Measurements from ENCODE around the gene PCMTD2. TPM values are rescaled to one million over a fixed set of nuclear protein-coding genes. Genes with fewer than 3 reads are reported as not detected.
"Not testable (repeated sequence)": the region's sequence is repeated elsewhere in the genome, so short reads cannot be mapped to it uniquely, and the experiment has no call there.

Gene PCMTD2
- total RNA-seq, 1 experiment from 2014 or later = 52.0 TPM

- Histone ChIP-seq H3K56ac (ENCODE audit: insufficient read length, low read depth, low read length) (no peak overlapping the region), H3K4me1 (ENCODE audit: insufficient read depth, low read length) (no peaks in the 10 kb centered on the region), H3K4ac (ENCODE audit: low read depth, low read length) (no peak overlapping the region), H4K20me1 (ENCODE audit: control insufficient read depth, insufficient read depth, insufficient read length) (no peaks in the 10 kb centered on the region), H2BK5ac (ENCODE audit: insufficient read length, low read length) (no peak overlapping the region), H3K79me1 (ENCODE audit: insufficient read depth, low read depth, low read length, poor library complexity, severe bottlenecking) (no peaks in the 10 kb centered on the region), H2BK120ac (ENCODE audit: low read depth, low read length, poor library complexity, severe bottlenecking) (no peak overlapping the region), H4K5ac (ENCODE audit: insufficient read length, low read depth, low read length) (no peak overlapping the region), H2BK15ac (ENCODE audit: low read depth, low read length) (no peak overlapping the region), H2AFZ (ENCODE audit: low read length) (no peak overlapping the region), H3K27ac (ENCODE audit: insufficient read length, low read depth, low read length) (no peak overlapping the region), H2BK12ac (ENCODE audit: insufficient read length, low read depth, low read length) (no peak overlapping the region), H3T11ph (ENCODE audit: low read length) (no peak overlapping the region), H3K9me3 (ENCODE audit: control insufficient read depth, low read depth, low read length) (no peaks in the 10 kb centered on the region), H4K8ac (replicated peaks; ENCODE audit: insufficient read length, low read depth, low read length) (no peak overlapping the region), H3K27me3 (ENCODE audit: insufficient read depth, low read length) (no peaks in the 10 kb centered on the region), H3K79me2 (ENCODE audit: insufficient read depth, low read length) (no peaks in the 10 kb centered on the region), H3K23ac (ENCODE audit: insufficient read length, low read depth, low read length) (no peak overlapping the region), H3K14ac (ENCODE audit: insufficient read depth, low read length) (no peak overlapping the region), H3K18ac (ENCODE audit: insufficient read length, low read depth, low read length) (no peak overlapping the region), H2AK5ac (ENCODE audit: insufficient read length, low read length) (no peak overlapping the region), H3K23me2 (ENCODE audit: insufficient read length, low read depth, low read length, poor library complexity, severe bottlenecking) (no peaks in the 10 kb centered on the region), H4K91ac (ENCODE audit: insufficient read length, low read depth, low read length) (no peak overlapping the region), H3K9ac (ENCODE audit: extremely low read depth, insufficient read length, low read length) (no peak overlapping the region), H3K4me2 (ENCODE audit: insufficient read depth, insufficient read length, low read length) (no peak overlapping the region), H2BK20ac (ENCODE audit: low read depth, low read length, poor library complexity, severe bottlenecking) (no peak overlapping the region)
- no peak overlapping the region for H3K4me3 Mint-ChIP-seq
- no peak for TF ChIP-seq CTCF (conservative IDR thresholded peaks at IDR 0.05)
- DNase-seq = no peak
- H3K27ac Mint-ChIP-seq = no peak overlapping the region
- H3K27me3 Mint-ChIP-seq (ENCODE audit: low read depth) = peaks cover 8% of the 10 kb centered on the region
- WGBS (ENCODE audit: extremely low coverage, insufficient read length, low lambda C conversion rate) = no CpG with 5 or more reads among the region's 11 CpGs
- H3K4me1 Mint-ChIP-seq = peaks cover 0 to 7% of the 10 kb centered on the region in 2 experiments; a peak in 1 of 4 replicates
- H3K9me3 Mint-ChIP-seq = peaks cover 26 to 30% of the 10 kb centered on the region in 2 experiments
- peaks cover 0 to 26% (median 8%) of the 10 kb centered on the region in 3 experiments; a peak in 3 of 7 replicates for H3K36me3 Mint-ChIP-seq (ENCODE audit: insufficient read depth in 1 of 3, low read depth in 3 of 3)
These were observed 21.2 kb upstream of the PCMTD2 start for GRCh38 chr20:64234291-64234791.

DNA sequence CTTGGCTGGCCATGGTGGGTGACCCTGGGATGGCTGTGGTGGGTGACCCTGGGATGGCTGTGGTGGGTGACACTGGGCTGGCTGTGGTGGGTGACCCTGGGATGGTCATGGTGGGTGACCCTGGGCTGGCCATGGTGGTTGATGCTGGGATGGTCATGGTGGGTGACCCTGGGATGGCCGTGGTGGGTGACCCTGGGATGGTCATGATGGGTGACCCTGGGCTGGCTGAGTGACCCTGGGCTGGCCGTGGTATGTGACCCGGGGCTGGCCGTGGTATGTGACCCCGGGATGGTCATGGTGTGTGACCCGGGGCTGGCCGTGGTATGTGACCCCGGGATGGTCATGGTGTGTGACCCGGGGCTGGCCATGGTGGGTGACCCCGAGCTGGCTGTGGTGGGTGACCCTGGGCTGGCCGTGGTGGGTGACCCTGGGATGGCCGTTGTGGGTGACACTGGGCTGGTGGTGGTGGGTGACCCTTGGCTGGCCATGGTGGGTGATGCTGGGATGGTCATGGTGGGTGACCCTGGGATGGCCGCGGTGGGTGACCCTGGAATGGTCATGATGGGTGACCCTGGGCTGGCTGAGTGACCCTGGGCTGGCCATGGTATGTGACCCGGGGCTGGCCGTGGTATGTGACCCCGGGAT is 20.5 kb upstream of the PCMTD2 start:
- H3K23me2 ChIP-seq (ENCODE audit: insufficient read length, low read depth, low read length, poor library complexity, severe bottlenecking); H3K4me1 Mint-ChIP-seq; H3K4me2 ChIP-seq (ENCODE audit: insufficient read depth, insufficient read length, low read length); H2BK12ac ChIP-seq (ENCODE audit: insufficient read length, low read depth, low read length); H4K5ac ChIP-seq (ENCODE audit: insufficient read length, low read depth, low read length); H4K91ac ChIP-seq (ENCODE audit: insufficient read length, low read depth, low read length); DNase-seq; H2BK20ac ChIP-seq (ENCODE audit: low read depth, low read length, poor library complexity, severe bottlenecking); H3K27ac ChIP-seq (ENCODE audit: insufficient read length, low read depth, low read length); H3K27me3 ChIP-seq (ENCODE audit: insufficient read depth, low read length); H3K9me3 ChIP-seq (ENCODE audit: control insufficient read depth, low read depth, low read length); H4K20me1 ChIP-seq (ENCODE audit: control insufficient read depth, insufficient read depth, insufficient read length); H3K27me3 Mint-ChIP-seq (ENCODE audit: low read depth); H2BK120ac ChIP-seq (ENCODE audit: low read depth, low read length, poor library complexity, severe bottlenecking); H3K27ac Mint-ChIP-seq; H3K79me1 ChIP-seq (ENCODE audit: insufficient read depth, low read depth, low read length, poor library complexity, severe bottlenecking); H3K79me2 ChIP-seq (ENCODE audit: insufficient read depth, low read length); H3K23ac ChIP-seq (ENCODE audit: insufficient read length, low read depth, low read length); H3K9ac ChIP-seq (ENCODE audit: extremely low read depth, insufficient read length, low read length); H3K14ac ChIP-seq (ENCODE audit: insufficient read depth, low read length); H4K8ac ChIP-seq (replicated peaks; ENCODE audit: insufficient read length, low read depth, low read length); H3K56ac ChIP-seq (ENCODE audit: insufficient read length, low read depth, low read length); H2BK5ac ChIP-seq (ENCODE audit: insufficient read length, low read length); H3K4me1 ChIP-seq (ENCODE audit: insufficient read depth, low read length); H3K4me3 Mint-ChIP-seq; H2AFZ ChIP-seq (ENCODE audit: low read length); H3T11ph ChIP-seq (ENCODE audit: low read length); H2BK15ac ChIP-seq (ENCODE audit: low read depth, low read length); H2AK5ac ChIP-seq (ENCODE audit: insufficient read length, low read length); H3K4ac ChIP-seq (ENCODE audit: low read depth, low read length); H3K18ac ChIP-seq (ENCODE audit: insufficient read length, low read depth, low read length): not testable (repeated sequence)
- WGBS (ENCODE audit: extremely low coverage, insufficient read length, low lambda C conversion rate) = no CpG with 5 or more reads among the region's 17 CpGs
- peaks cover 0 to 28% (median 8%) of the 10 kb centered on the region in 3 experiments; a peak in 3 of 7 replicates for H3K36me3 Mint-ChIP-seq (ENCODE audit: insufficient read depth in 1 of 3, low read depth in 3 of 3)
- H3K9me3 Mint-ChIP-seq = peaks cover 28 to 31% of the 10 kb centered on the region in 2 experiments
